HPDE6-E6E7 (cell line): ENCODE results near the gene GCNT4.

Experiments used
- DNase-seq: peaks from one replicate; pipeline ENCODE4 v3.0.0; 2011; ENCODE audit warnings: missing footprints; ENCODE audit errors: extremely low spot score

Gene GCNT4

DNA sequence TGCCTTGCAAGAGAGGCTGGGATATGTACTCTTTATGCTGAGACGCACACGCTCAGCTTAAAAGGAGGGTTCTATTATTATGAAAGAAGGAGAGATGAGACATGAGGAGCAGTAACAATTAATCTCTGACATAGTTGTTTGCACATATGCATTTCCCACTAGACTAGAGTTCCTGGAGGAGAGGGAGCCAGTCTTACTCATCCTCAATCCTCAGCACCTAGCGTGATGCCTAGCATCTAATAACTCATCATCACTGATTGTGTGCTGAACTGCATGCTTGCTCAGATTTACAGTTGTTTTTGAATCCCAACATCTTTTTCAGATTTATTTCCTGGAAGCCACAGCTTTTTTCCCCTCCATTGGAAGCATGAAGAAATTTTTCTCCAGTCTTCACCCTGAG lies 35.5 kb downstream of the GCNT4 start:
- no peak for DNase-seq

- DNase-seq, result no peak
Observed at GRCh38 chr5:75012748-75013147, 39.6 kb downstream of the GCNT4 start.

GRCh38 chr5:75010838-75011237 lies 41.5 kb downstream of the GCNT4 start:
- no peak for DNase-seq

DNA sequence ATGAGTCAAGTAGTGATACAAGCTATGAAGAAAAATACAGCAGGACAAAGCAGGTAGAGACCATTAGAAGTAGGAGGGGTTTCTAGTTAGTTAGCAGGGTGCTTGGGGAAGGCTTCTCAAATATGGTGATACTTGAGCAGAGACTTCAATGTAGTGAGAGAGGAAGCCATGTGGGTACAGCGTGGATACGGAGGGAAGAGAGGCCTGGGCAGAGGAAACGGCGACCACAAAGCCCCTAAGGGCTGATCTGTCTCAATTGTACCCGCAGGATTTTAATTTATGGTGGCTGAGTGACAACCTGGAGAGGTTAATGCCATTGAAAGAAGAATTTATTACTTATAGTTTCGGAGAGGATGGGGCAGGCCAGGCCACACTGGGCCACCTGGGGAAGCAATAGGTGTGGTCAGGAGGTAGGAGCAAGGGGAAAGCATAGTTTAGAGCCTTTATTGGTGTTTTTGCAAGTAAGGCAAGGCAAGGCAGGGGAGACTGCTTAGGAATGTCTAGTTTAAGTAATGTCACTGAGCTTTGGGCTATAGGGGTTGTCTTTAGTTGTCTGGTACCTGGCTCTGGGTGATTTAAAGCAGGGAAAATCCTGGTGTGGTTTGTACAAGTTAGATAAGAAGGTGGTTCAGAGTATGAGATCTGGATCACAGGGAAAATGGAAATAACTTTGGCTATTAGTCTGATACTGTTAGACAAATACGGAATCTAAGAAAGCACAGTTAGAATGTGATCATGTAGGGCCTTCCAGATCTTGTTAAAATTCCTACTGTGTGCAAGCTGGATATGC lies 42.6 kb downstream of the GCNT4 start:
- DNase-seq, result no peak

- no peak for DNase-seq
Observed at GRCh38 chr5:75006865-75007822, 45.2 kb downstream of the GCNT4 start.

DNA sequence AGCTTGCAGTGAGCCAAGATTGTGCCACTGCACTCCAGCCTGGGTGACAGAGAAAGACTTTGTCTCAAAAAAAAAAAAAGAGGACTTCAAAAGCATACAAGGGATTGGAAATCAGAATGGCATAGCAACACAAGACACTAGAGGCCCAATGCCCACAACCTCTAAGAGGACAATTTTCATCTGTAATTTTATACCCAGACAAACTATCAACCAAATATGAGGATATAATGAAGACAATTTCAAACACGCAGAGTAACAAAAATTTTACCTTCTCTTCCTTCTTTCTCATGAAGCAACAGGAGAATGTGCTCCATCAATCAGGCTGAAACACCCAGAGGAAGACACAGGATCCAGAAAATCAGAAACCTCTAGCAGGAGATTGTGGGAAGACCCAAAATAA lies 46.8 kb downstream of the GCNT4 start:
- DNase-seq, result no peak
